ENCODE results near the gene MARK1. TPM values are rescaled to one million over a fixed set of nuclear protein-coding genes. Genes with fewer than 3 reads are reported as not detected.

MARK1 gene
- total and polyA plus RNA-seq, 2 donors (not counting 1 experiment from before 2014, with no cell fraction given): 0.99 to 1.1 TPM

DNA sequence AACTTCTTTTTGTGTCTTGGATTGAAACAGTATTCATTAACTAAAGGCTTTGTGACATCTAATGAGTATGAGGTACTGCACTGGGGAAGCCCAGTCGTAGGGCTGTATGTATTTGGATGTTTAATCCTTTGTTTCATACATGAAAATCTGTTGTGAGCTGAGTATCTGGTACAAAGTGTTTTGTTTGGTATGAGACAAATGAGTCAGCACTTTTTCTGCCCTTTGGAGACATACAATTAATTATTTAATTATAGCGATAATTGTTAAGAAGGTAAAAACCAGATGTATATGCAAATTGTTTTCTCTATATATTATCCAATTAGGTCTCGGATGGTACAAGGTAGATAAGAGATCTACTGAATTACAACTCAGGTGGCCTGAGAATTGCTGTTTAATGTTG is 36.3 kb downstream of the MARK1 start:
- Histone ChIP-seq H3K27me3 (ENCODE audit: control insufficient read depth, insufficient read depth, low read length) (no peaks in the 10 kb centered on the region), H3K4me3 (replicated peaks in 1 of 4; ENCODE audit: control extremely low read depth in 1 of 4, insufficient read depth in 1 of 4, low read depth in 3 of 4, low read length in 4 of 4) (no peak overlapping the region), H3K9me3 (ENCODE audit: control insufficient read depth, insufficient read depth, low read depth, low read length) (no peaks in the 10 kb centered on the region), H3K9ac (ENCODE audit: insufficient read depth, low read length) (no peak overlapping the region), H4K20me1 (ENCODE audit: control insufficient read depth, extremely low read depth, insufficient read depth, low read length) (no peaks in the 10 kb centered on the region), H2AFZ (ENCODE audit: low read length) (no peak overlapping the region), H3K4me1 (ENCODE audit: control insufficient read depth, extremely low read depth, insufficient read depth, low read length) (no peaks in the 10 kb centered on the region), H3K79me2 (ENCODE audit: control insufficient read depth, insufficient read depth, low read length) (no peaks in the 10 kb centered on the region), H3K36me3 (ENCODE audit: control insufficient read depth, insufficient read depth, low read length) (no peaks in the 10 kb centered on the region), H3K27ac (ENCODE audit: insufficient read depth, low read length) (no peak overlapping the region), H3K4me2 (ENCODE audit: extremely low read depth, insufficient read depth, low read length) (no peak overlapping the region)
- TF ChIP-seq, protein P1, sequence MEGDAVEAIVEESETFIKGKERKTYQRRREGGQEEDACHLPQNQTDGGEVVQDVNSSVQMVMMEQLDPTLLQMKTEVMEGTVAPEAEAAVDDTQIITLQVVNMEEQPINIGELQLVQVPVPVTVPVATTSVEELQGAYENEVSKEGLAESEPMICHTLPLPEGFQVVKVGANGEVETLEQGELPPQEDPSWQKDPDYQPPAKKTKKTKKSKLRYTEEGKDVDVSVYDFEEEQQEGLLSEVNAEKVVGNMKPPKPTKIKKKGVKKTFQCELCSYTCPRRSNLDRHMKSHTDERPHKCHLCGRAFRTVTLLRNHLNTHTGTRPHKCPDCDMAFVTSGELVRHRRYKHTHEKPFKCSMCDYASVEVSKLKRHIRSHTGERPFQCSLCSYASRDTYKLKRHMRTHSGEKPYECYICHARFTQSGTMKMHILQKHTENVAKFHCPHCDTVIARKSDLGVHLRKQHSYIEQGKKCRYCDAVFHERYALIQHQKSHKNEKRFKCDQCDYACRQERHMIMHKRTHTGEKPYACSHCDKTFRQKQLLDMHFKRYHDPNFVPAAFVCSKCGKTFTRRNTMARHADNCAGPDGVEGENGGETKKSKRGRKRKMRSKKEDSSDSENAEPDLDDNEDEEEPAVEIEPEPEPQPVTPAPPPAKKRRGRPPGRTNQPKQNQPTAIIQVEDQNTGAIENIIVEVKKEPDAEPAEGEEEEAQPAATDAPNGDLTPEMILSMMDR (conservative IDR thresholded peaks at IDR 0.05 in 1 of 2, IDR thresholded peaks at IDR 0.05 in 1 of 2; ENCODE audit: low read depth in 1 of 2, low read length in 2 of 2): no peak
- no peak for TF ChIP-seq EZH2 (IDR thresholded peaks at IDR 0.05; ENCODE audit: low read length, missing control alignments)
- no peak for DNase-seq (ENCODE audit: low read depth in 2 of 2)

DNA sequence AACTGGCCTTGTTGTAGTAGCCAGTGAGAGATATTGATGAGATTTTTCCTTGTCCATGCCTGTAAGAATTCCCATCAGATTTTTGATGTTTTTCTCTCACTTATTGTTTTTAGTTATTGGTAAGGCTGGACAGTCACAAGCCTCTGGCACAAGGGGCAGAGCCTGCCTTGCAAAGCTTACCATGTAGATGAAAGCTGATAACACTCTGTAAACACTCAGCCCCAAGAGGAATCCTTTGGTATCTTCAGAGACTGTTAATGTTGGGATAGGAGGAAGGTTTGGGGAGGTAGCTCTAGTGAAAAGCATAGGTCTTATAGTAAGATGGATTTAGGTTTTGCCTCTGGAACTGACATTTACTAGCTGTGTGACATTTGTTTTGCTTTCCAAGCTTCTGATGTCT is 37.7 kb downstream of the MARK1 start:
- Histone ChIP-seq H3K27me3 (ENCODE audit: control insufficient read depth, insufficient read depth, low read length) (no peaks in the 10 kb centered on the region), H3K9ac (ENCODE audit: insufficient read depth, low read length) (no peak overlapping the region), H3K27ac (ENCODE audit: insufficient read depth, low read length) (no peak overlapping the region)

GRCh38 chr1:220566869-220567268 is 38.9 kb downstream of the MARK1 start:
- TF ChIP-seq, protein P1 (conservative IDR thresholded peaks at IDR 0.05 in 1 of 2, IDR thresholded peaks at IDR 0.05 in 1 of 2; ENCODE audit: low read depth in 1 of 2, low read length in 2 of 2): no peak
- TF ChIP-seq EZH2 (IDR thresholded peaks at IDR 0.05; ENCODE audit: low read length, missing control alignments): no peak
- H3K4me1 ChIP-seq (ENCODE audit: control insufficient read depth, extremely low read depth, insufficient read depth, low read length): no peaks in the 10 kb centered on the region
- H3K27me3 ChIP-seq (ENCODE audit: control insufficient read depth, insufficient read depth, low read length): no peaks in the 10 kb centered on the region
- no peaks in the 10 kb centered on the region for H3K79me2 ChIP-seq (ENCODE audit: control insufficient read depth, insufficient read depth, low read length)
- no peak overlapping the region for H2AFZ ChIP-seq (ENCODE audit: low read length)
- H3K27ac ChIP-seq (ENCODE audit: insufficient read depth, low read length): no peak overlapping the region
- H4K20me1 ChIP-seq (ENCODE audit: control insufficient read depth, extremely low read depth, insufficient read depth, low read length): no peaks in the 10 kb centered on the region
- no peak for DNase-seq (ENCODE audit: low read depth in 2 of 2)
- no peak overlapping the region for H3K4me3 ChIP-seq (replicated peaks in 1 of 4; ENCODE audit: control extremely low read depth in 1 of 4, insufficient read depth in 1 of 4, low read depth in 3 of 4, low read length in 4 of 4)
- H3K4me2 ChIP-seq (ENCODE audit: extremely low read depth, insufficient read depth, low read length): no peak overlapping the region
- H3K9me3 ChIP-seq (ENCODE audit: control insufficient read depth, insufficient read depth, low read depth, low read length): no peaks in the 10 kb centered on the region
- no peak overlapping the region for H3K9ac ChIP-seq (ENCODE audit: insufficient read depth, low read length)
- H3K36me3 ChIP-seq (ENCODE audit: control insufficient read depth, insufficient read depth, low read length): no peaks in the 10 kb centered on the region

More for the DNA sequence above, 37.7 kb downstream of the MARK1 start:
- Histone ChIP-seq H2AFZ (ENCODE audit: low read length) (no peak overlapping the region), H4K20me1 (ENCODE audit: control insufficient read depth, extremely low read depth, insufficient read depth, low read length) (no peaks in the 10 kb centered on the region), H3K9me3 (ENCODE audit: control insufficient read depth, insufficient read depth, low read depth, low read length) (no peaks in the 10 kb centered on the region), H3K79me2 (ENCODE audit: control insufficient read depth, insufficient read depth, low read length) (no peaks in the 10 kb centered on the region), H3K4me2 (ENCODE audit: extremely low read depth, insufficient read depth, low read length) (no peak overlapping the region), H3K36me3 (ENCODE audit: control insufficient read depth, insufficient read depth, low read length) (no peaks in the 10 kb centered on the region), H3K4me1 (ENCODE audit: control insufficient read depth, extremely low read depth, insufficient read depth, low read length) (no peaks in the 10 kb centered on the region), H3K4me3 (replicated peaks in 1 of 4; ENCODE audit: control extremely low read depth in 1 of 4, insufficient read depth in 1 of 4, low read depth in 3 of 4, low read length in 4 of 4) (no peak overlapping the region)
- DNase-seq (ENCODE audit: low read depth in 2 of 2): no peak
- no peak for TF ChIP-seq EZH2 (IDR thresholded peaks at IDR 0.05; ENCODE audit: low read length, missing control alignments)
- TF ChIP-seq, protein P1 (conservative IDR thresholded peaks at IDR 0.05 in 1 of 2, IDR thresholded peaks at IDR 0.05 in 1 of 2; ENCODE audit: low read depth in 1 of 2, low read length in 2 of 2): no peak
